ENCODE data around the gene SCN2A.
A peak's percentile ranks its signal among the peaks of the same experiment; 100 is the strongest.
"Not testable (repeated sequence)": the region's sequence is repeated elsewhere in the genome, so short reads cannot be mapped to it uniquely, and the experiment has no call there.

SCN2A gene

GRCh38 chr2:165256618-165257017 is 17.4 kb downstream of the SCN2A start:
- DNase-seq = no peak

GRCh38 chr2:165260347-165260746 is 21.1 kb downstream of the SCN2A start:
- DNase-seq = not testable (repeated sequence)

GRCh38 chr2:165268754-165269153 is 29.5 kb downstream of the SCN2A start:
- no peak for DNase-seq

- DNase-seq = no peak
These were observed 34.0 kb downstream of the SCN2A start for GRCh38 chr2:165273176-165273575.

- no peak for DNase-seq
These were observed 35.5 kb downstream of the SCN2A start for GRCh38 chr2:165274698-165275097.

DNA sequence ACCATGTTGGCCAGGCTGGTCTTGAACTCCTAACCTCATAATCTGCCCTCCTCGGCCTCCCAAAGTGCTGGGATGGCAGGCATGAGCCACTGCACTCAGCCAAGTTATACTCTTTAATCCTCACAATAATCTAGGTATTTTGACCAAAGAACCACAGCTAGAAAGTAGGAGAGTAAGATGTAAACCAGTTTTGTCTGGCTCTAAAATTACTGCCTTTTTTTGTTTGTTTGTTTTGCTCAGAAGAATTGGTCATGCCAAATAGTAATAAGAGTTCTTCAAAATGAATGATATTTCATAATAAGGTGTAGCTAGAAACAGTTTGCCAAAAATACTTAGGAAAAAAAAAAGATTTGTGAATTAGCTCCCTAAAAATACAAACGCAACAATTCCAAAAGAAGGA is 36.7 kb downstream of the SCN2A start:
- no peak for DNase-seq

GRCh38 chr2:165277295-165277694 is 38.1 kb downstream of the SCN2A start:
- peak in 1 of 2 donors; percentile 11 for DNase-seq

GRCh38 chr2:165277860-165278656 is 38.8 kb downstream of the SCN2A start:
- no peak for DNase-seq

DNA sequence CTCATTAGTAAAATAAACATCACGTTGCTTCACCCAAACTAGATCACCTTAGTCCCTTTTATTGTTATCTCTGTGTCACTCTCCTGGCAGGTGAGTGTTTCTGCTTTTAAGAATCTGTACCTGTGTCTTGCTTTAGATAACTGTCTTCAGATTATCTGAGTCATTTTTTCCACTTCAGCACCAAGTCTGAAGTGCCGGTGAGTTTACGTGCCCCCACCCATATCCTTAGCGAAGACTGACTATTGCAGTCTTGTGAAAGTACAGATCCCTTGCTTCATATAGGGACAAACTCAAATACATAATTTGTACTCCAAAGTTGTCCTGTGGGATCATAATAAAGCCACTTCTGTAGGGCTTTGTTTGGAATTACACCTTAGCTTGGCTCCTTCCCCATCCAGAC is 41.1 kb downstream of the SCN2A start:
- DNase-seq = no peak

DNA sequence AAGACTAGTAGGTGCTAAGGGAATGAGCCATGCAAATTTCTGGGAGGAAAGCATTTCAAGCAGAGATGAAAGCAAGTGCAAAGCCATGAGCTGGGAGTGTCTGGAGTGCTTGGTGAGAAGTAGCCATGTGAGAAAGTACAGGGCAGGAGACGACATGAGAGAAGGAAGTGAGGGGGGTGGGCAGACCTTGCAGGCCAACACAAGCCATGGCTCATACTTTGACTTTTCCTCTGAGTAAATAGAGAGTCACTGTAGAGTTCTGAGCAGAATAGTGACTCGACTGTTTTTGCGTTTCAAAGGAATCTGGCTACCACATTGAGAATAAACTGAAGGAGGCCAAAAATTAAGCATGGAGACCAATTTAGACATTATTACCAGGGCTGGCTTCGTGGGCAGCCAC is 42.2 kb downstream of the SCN2A start:
- no peak for DNase-seq

DNA sequence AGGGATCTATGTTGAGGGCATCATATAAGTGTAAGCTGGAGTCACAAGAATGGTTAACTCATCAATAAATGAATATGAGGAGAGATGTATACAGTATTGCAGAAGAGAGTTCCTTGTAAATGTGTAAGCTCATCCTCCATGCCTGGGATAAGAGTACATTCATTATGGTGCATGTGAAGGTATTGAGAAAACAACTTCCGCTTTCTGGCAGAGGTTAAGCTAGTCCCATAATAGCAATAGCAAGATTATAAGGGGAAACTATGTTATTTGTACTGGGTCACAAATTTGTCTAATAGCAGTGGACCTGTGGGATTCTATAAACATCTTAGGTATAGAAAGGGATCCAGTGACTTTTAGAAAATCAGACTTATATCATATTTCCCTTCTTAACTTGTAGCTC is 44.1 kb downstream of the SCN2A start:
- DNase-seq = no peak

DNA sequence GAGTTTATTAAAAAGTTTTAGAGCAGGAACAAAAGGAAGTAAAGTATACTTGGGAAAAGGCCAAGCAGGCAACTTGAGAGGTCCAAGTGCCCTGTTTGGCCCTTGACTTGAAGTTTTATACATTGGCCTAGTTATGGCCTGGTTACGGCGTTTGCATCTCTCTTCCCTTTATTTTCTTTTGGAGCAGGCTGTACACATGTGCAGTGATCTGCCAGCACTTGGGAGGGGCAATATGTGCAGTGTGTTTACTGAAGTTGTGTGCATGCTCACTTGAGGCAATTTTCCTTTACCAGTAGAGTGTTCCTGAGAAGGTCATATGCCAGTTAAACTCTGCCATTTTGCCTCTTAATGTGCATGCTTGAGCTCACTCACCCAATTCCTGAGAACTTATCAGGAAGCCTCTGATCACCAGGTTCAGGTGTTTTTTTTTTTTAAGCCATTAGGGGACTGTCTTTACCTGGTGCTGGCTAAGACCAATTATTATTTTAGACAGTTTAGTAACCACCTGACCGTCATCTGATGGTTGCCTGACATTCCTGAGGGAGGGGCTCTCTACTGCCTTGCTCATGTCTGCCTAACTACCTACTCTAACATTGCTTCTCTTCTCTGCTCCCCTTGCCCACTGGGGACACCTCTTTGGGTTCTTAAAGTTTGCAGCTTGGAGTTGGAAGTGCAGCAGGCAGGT is 48.0 kb downstream of the SCN2A start:
- no peak for DNase-seq

DNA sequence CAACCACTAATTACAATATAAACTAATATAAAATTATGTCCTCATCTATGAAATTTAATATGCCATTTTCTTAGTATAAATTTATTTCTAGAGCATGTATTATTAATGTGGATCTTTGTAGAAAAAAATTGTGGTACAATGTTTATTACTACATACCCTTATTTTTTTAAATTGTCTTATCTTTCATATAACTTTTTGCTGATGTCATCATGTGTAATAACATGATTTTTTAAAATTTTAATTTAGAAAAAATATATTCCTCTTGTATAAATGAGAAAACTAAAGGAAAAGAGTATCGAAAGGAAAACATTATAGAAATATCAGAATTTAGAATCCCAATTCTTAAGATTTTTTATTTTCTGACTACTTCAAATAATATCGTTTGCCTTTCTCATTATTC is 49.9 kb downstream of the SCN2A start:
- DNase-seq = no peak

DNA sequence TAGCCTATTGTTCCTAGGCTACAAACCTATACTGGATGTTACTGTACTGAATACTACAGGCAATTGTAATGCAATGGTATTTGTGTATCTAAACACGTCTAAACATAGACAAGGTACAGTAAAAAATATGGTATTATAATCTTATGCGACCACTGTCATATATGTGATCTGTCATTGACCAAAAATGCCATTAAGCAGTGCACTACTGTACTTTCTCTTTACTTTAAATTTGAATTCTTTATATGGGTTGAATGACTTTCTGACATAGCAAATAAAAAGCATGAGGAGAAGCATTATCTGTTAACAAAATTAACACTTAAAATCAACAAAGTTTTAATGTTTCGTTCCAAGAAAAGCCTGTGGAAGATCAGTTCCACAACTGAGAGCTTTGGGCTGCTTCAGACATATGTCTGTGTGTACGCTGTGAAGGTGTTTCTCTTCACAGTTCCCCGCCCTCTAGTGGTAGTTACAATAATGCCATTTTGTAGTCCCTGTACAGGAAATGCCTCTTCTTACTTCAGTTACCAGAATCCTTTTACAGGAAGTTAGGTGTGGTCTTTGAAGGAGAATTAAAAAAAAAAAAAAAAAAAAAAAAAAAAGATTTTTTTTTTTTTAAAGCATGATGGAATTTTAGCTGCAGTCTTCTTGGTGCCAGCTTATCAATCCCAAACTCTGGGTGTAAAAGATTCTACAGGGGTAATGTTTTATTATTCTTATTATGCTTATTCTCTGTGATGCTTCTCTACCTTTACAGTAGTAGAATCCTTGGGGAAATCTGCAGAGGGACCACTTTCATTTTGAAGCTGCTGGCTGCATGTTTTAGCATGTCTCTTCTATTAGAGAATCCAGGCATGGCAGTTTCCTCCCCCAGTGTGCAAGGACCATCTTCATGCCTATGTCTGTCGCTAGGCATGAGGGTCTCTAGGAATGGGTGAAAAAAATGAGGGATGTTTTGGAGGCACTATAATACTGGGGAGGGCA is 54.5 kb downstream of the SCN2A start:
- peak; percentile 64 to 88 for DNase-seq

- DNase-seq = no peak
These were observed 55.7 kb downstream of the SCN2A start for GRCh38 chr2:165294912-165295311.

DNA sequence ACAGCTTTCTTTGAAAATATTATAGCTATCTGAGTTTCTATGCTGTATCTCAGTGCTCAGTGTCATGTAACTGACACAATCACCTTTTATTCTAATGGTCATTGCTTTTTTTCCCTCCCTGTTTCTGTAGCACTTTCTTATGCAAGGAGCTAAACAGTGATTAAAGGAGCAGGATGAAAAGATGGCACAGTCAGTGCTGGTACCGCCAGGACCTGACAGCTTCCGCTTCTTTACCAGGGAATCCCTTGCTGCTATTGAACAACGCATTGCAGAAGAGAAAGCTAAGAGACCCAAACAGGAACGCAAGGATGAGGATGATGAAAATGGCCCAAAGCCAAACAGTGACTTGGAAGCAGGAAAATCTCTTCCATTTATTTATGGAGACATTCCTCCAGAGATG is 56.4 kb downstream of the SCN2A start:
- no peak for DNase-seq

DNA sequence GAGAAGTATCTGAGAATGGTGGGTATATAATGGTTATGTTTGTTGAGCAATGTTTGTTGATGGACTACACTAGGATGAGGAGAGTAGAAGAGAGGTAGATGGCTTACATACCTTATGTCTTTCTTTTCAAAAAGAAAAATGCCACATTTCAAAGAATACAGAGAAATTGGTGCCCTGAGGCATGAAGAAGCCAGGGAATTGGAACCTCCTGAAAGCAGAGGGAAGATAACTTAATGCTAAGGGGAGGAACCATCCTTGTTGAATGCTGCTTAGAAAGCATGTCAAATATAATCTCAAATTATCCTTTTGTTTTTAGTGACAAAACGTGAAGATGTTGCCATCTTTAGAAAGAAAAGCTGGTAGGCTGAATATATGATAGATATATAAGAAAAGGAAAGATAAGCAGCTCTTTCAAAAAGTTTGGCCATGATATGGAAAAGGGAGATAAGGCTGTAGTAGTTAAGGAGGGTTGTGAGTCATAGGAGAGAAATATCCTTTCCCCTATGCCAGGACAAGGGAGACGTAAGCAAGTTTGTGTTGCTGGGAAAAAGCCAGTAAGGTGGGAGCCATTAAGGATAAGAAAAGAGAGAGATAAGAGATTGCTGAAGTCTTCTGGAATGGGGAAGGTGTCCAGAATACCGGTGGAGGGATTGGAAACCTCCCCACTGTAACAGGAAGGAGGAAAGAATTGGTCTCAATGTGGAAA is 66.3 kb downstream of the SCN2A start:
- DNase-seq = no peak

DNA sequence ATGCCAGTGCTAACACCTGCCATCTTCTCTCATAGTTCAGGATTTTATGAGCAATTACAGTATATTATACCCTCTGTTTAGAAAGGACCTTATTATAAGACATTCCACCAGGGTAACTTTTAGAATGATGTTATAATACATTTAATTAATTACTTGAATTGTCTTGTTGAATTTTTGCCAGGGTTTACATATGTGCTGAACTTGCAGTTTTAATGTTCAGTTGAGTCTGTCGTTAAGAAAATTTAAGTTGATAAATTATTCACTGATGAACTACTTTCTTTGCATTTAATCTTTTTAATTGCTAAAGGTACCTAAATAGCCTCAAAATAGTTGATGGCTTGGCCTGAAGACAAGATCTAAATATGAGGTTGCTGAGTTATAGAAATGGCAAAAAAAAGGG is 68.1 kb downstream of the SCN2A start:
- no peak for DNase-seq

- no peak for DNase-seq
These were observed 72.7 kb downstream of the SCN2A start for GRCh38 chr2:165311949-165312348.

DNA sequence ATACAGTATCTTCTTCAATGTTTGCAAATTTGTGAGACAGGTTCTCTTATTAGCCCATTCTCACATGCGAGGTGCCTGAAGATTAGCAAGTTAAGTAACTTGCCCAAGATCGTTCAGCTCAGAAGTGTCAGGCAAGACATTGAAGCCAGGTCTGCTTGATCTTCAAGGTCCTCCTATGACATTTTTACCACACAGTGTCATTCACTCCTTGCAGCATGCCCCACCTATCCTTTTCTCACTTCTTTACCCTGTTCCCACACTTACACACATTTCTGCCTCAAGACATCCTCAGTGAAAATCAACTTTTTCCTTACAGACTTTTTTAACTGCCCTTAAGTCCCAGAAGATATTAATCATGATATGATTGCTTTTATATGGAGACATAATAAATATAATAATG is 73.8 kb downstream of the SCN2A start:
- DNase-seq = no peak

GRCh38 chr2:165313509-165313908 is 74.3 kb downstream of the SCN2A start:
- no peak for DNase-seq

- DNase-seq = peak in 1 of 2 donors; percentile 14
These were observed 89.1 kb downstream of the SCN2A start for GRCh38 chr2:165328272-165328671.

- DNase-seq = not testable (repeated sequence)
These were observed 105.1 kb downstream of the SCN2A start for GRCh38 chr2:165344276-165344675.

Data from CD4-positive, alpha-beta T cell treated with Interferon alpha-2 for 1 hour (primary cell).